Panc1 (cell line): ENCODE results near the gene MGMT. TPM values are rescaled to one million over a fixed set of nuclear protein-coding genes. Genes with fewer than 3 reads are reported as not detected.

ENCODE experiments used
- ATAC-seq: fragments of 200-7000 bp; cut with Tn5 transposase; 2 replicates; pipeline ENCODE4 v1.9.1; 2020; ENCODE audit warnings: mild to moderate bottlenecking, moderate library complexity
- BruUV-seq: library from RNA; stranded (reverse); fragments of 400-500 nt; replicated peaks from 2 replicates; lab custom pipeline; 2021; lab: Mats Ljungman, UMichigan
- CTCF ChIA-PET: fragments of 300-600 bp; sonication (Branson Sonifier 250); formaldehyde crosslinking; loops from one replicate; lab custom pipeline; 2022; ENCODE audit warnings: antibody characterized with exemption; lab: Charles Lee
- POLR2A ChIA-PET: fragments of 300-600 bp; sonication (Branson Sonifier 250); formaldehyde crosslinking; loops from one replicate; lab custom pipeline; 2022; ENCODE audit warnings: antibody characterized with exemption; lab: Charles Lee
- DNase-seq: peaks from one replicate; pipeline ENCODE4 v3.0.0-alpha.2; 2010; ENCODE audit warnings: low read depth, low spot score
- H3K27ac ChIP-seq: 2 replicates; pipeline ENCODE4 v1.5.1; 2011; ENCODE audit warnings: mild to moderate bottlenecking, low read length, inconsistent platforms
- H3K27me3 ChIP-seq: fragments of 200-500 bp; sonication (Bioruptor generic); 2 replicates; pipeline ENCODE4 v1.6.0; 2014; ENCODE audit warnings: low read length, inconsistent platforms; ENCODE audit not compliant: control insufficient read depth, insufficient read depth
- H3K36me3 ChIP-seq: fragments of 200-500 bp; sonication (Bioruptor generic); 2 replicates; pipeline ENCODE4 v1.5.1; 2014; ENCODE audit warnings: inconsistent platforms, mild to moderate bottlenecking, low read length, moderate library complexity; ENCODE audit not compliant: control insufficient read depth, insufficient read depth
- H3K4me1 ChIP-seq: 2 replicates; pipeline ENCODE4 v1.5.1; 2011; ENCODE audit warnings: inconsistent platforms, mild to moderate bottlenecking, low read length, moderate library complexity; ENCODE audit not compliant: control insufficient read depth, insufficient read depth
- H3K4me3 ChIP-seq, 2 experiments: 2 replicates each; pipeline ENCODE4 v1.5.1; 2011 to 2012; ENCODE audit warnings: low read depth in 2 of 2, low read length in 2 of 2, mild to moderate bottlenecking in 2 of 2, inconsistent platforms in 1 of 2, moderate library complexity in 1 of 2
- H3K9me3 ChIP-seq: fragments of 200-500 bp; sonication (Bioruptor generic); 2 replicates; pipeline ENCODE4 v1.5.1; 2014; ENCODE audit warnings: low read depth, mild to moderate bottlenecking, inconsistent platforms, low read length, moderate library complexity; ENCODE audit not compliant: control insufficient read depth, insufficient read depth
- CTCF ChIP-seq: fragments of 450-650 bp; IDR thresholded peaks from 2 replicates; pipeline ENCODE4 v1.5.1; 2017; ENCODE audit warnings: mild to moderate bottlenecking
- POLR2AphosphoS5 ChIP-seq: IDR thresholded peaks from 2 replicates; pipeline ENCODE4 v1.6.1; 2012; ENCODE audit warnings: mild to moderate bottlenecking, low read depth, low read length, moderate library complexity
- REST ChIP-seq, 2 experiments: IDR thresholded peaks; 2 replicates each; pipeline ENCODE4 v1.6.1; 2011 to 2012; ENCODE audit warnings: low read depth in 2 of 2, control low read depth in 1 of 2, low read length in 1 of 2, mild to moderate bottlenecking in 1 of 2, moderate library complexity in 1 of 2; ENCODE audit not compliant: insufficient read depth in 1 of 2
- SIN3A ChIP-seq: IDR thresholded peaks from 2 replicates; pipeline ENCODE4 v1.6.1; 2012; ENCODE audit warnings: low read depth, mild to moderate bottlenecking, low read length, moderate library complexity, borderline replicate concordance; ENCODE audit not compliant: insufficient read depth
- TCF7L2 ChIP-seq: IDR thresholded peaks from 2 replicates; pipeline ENCODE4 v1.6.1; 2011; ENCODE audit warnings: mild to moderate bottlenecking, low read depth, low read length, inconsistent platforms
- in situ Hi-C: cut with HindIII; loops from 2 replicates; pipeline ENCODE4 v1.10.0; 2016; ENCODE audit warnings: low sequenced_read_pairs, low pct_unique_long_range_greater_than_20kb
- intact Hi-C: fragments of 100-400 bp; cut with micrococcal nuclease; formaldehyde crosslinking; loops from one replicate; pipeline ENCODE4 v1.10.0; 2022; ENCODE audit not compliant: unreplicated experiment
- total RNA-seq: library from RNA; stranded (reverse); gene quantifications from one replicate; pipeline ENCODE4 v1.2.1, GENCODE V29; 2021; ENCODE audit not compliant: unreplicated experiment

The MGMT gene
- total RNA-seq, 1 experiment from 2014 or later, result 27.3 TPM

- ATAC-seq, result no peak
- in situ Hi-C loops, result no loop called here
Observed at GRCh38 chr10:129759214-129760002, 292.4 kb downstream of the MGMT start.

GRCh38 chr10:129760003-129760315, 292.9 kb downstream of the MGMT start:
- in situ Hi-C loops (no loop called here), intact Hi-C loops (no loop called here)
- Histone ChIP-seq H3K36me3 (no peaks in the 10 kb centered on the region), H3K4me3 (no peak overlapping the region), H3K9me3 (no peaks in the 10 kb centered on the region), H3K27ac (no peak overlapping the region), H3K4me1 (no peaks in the 10 kb centered on the region), H3K27me3 (no peaks in the 10 kb centered on the region)
- POLR2A ChIA-PET, result no interaction called here
- no TSS peak for BruUV-seq
- CTCF ChIA-PET, result no interaction called here
- no peak for DNase-seq
- TF ChIP-seq CTCF (no peak), SIN3A (no peak), POLR2AphosphoS5 (no peak), REST (IDR thresholded peaks at IDR 0.05; ENCODE audit: insufficient read depth in 1 of 2, low read depth in 2 of 2, low read length in 1 of 2) (no peak), TCF7L2 (no peak)
- ATAC-seq, result no peak

More at GRCh38 chr10:129759214-129760002, 292.4 kb downstream of the MGMT start:
- Histone ChIP-seq H3K27me3 (no peaks in the 10 kb centered on the region), H3K27ac (no peak overlapping the region), H3K4me1 (no peaks in the 10 kb centered on the region), H3K36me3 (no peaks in the 10 kb centered on the region), H3K4me3 (no peak overlapping the region), H3K9me3 (no peaks in the 10 kb centered on the region)
- no TSS peak for BruUV-seq
- ChIA-PET POLR2A (no interaction called here), CTCF (interaction anchor here (0.6 kb wide), 1 partner anchor 99 kb away, joined by 3 read pairs; no protein-coding TSS in a partner anchor)
- no peak for DNase-seq
- TF ChIP-seq CTCF (no peak), SIN3A (no peak), TCF7L2 (no peak), REST (IDR thresholded peaks at IDR 0.05; ENCODE audit: insufficient read depth in 1 of 2, low read depth in 2 of 2, low read length in 1 of 2) (no peak), POLR2AphosphoS5 (no peak)
- intact Hi-C loops, result no loop called here
